ENCODE results near the gene SPAM1.

Gene SPAM1

GRCh38 chr7:123977081-123977480 lies 52.0 kb downstream of the SPAM1 start:
- no peak for TF ChIP-seq GATA2 (IDR thresholded peaks at IDR 0.05; ENCODE audit: low read depth, low read length)
- no peak for TF ChIP-seq GATA3 (IDR thresholded peaks at IDR 0.05; ENCODE audit: low read depth, low read length)

DNA sequence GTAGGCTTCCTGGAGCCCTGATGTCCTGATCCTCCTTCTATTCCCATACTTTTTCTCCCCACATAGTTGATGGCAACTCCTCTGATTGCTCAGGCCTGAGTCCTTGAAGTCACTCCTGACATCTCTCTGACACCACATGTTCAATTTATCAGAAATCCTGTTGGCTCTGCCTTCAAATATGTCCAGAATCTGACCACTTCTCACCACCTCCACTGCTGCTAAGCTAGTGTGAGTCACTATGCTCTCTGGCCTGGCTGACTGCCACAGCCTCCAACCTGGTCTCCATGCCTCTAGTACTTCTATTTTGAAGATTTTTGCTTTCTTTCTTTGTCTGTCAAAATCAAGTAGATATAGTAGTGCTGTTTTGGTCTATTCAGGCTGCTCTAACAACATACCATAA lies 54.8 kb downstream of the SPAM1 start:
- TF ChIP-seq GATA3 (IDR thresholded peaks at IDR 0.05; ENCODE audit: low read depth, low read length): no peak
- no peak for TF ChIP-seq GATA2 (IDR thresholded peaks at IDR 0.05; ENCODE audit: low read depth, low read length)

DNA sequence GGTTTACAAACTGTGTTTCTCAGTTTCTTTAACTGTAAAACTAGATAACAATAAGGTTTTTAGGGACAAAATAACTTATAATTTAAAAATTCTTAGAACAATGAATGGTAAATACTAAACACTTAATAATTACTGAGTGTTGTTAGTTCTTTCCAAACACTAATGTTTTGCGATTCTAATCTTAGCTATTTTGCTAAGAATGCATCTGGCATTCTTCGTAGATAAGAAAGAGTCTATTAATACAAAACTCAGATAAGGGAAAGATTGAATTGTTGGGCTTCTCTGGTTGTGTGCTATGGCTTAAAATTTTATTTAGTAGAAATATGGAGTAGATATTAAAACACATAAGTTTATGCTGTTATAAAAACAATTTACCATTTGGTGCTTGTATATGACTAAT lies 62.4 kb downstream of the SPAM1 start:
- TF ChIP-seq GATA3 (IDR thresholded peaks at IDR 0.05; ENCODE audit: low read depth, low read length) (peak; percentile 40; the same call in 1 of the 2 replicates), GATA2 (IDR thresholded peaks at IDR 0.05; ENCODE audit: low read depth, low read length) (no peak)

DNA sequence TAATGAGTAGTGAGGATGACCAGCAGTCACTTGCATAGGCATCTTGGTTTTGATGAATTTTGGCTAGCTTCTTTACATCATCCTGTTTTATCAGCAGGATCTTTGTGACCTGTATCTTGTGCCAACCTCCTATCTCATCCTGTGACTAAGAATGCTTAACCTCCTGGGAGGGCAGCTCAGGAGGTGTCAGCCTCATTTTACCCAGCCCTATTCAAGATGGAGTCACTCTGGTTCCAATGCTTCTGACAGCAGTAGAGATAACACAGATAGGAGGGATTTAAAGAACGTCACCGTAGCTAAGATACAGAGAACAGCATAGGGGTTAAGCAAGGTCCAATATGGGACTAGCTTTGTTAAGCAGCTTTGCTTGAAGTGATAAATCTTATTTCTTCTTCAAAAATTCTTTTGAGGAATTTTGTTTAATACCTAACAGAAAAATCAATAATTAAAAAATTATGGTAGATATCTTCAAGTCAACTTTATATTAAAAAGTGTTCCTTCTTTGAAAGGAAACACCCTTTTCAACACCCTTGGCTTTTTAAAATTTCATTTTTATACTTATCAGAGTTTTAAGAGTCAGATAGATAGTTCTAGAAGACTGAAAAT lies 68.0 kb downstream of the SPAM1 start:
- TF ChIP-seq GATA2 (IDR thresholded peaks at IDR 0.05; ENCODE audit: low read depth, low read length) (no peak), GATA3 (IDR thresholded peaks at IDR 0.05; ENCODE audit: low read depth, low read length) (no peak)

GRCh38 chr7:123993996-123994395 lies 69.0 kb downstream of the SPAM1 start:
- TF ChIP-seq GATA3 (IDR thresholded peaks at IDR 0.05; ENCODE audit: low read depth, low read length) (no peak), GATA2 (IDR thresholded peaks at IDR 0.05; ENCODE audit: low read depth, low read length) (no peak)

- TF ChIP-seq GATA3 (IDR thresholded peaks at IDR 0.05; ENCODE audit: low read depth, low read length) (no peak), GATA2 (IDR thresholded peaks at IDR 0.05; ENCODE audit: low read depth, low read length) (no peak)
Measured at GRCh38 chr7:123994449-123994848, 69.4 kb downstream of the SPAM1 start.

- TF ChIP-seq GATA2 (IDR thresholded peaks at IDR 0.05; ENCODE audit: low read depth, low read length) (no peak), GATA3 (IDR thresholded peaks at IDR 0.05; ENCODE audit: low read depth, low read length) (no peak)
Measured at GRCh38 chr7:123995617-123996326, 70.7 kb downstream of the SPAM1 start.

DNA sequence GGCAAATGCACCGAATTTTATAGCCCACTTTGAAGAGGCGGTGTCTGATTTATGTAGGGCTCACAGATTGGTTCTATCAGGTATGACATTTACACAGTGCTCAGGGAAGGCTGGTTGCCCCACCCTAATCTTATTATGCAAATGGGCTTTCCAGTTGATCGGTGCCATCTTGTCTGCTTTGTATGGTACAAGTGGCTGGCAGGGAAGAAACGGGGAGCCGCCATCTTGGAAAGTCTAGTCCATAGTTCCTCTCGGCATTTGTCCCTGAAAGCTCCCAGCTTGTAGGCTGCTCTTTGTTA lies 71.2 kb downstream of the SPAM1 start:
- TF ChIP-seq GATA2 (IDR thresholded peaks at IDR 0.05; ENCODE audit: low read depth, low read length) (no peak), GATA3 (IDR thresholded peaks at IDR 0.05; ENCODE audit: low read depth, low read length) (no peak)

- TF ChIP-seq GATA3 (IDR thresholded peaks at IDR 0.05; ENCODE audit: low read depth, low read length): no peak
- TF ChIP-seq GATA2 (IDR thresholded peaks at IDR 0.05; ENCODE audit: low read depth, low read length): no peak
Measured at GRCh38 chr7:123998921-123999320, 73.9 kb downstream of the SPAM1 start.

GRCh38 chr7:123999703-124000102 lies 74.7 kb downstream of the SPAM1 start:
- TF ChIP-seq GATA2 (IDR thresholded peaks at IDR 0.05; ENCODE audit: low read depth, low read length) (no peak), GATA3 (IDR thresholded peaks at IDR 0.05; ENCODE audit: low read depth, low read length) (no peak)

GRCh38 chr7:124009321-124009720 lies 84.3 kb downstream of the SPAM1 start:
- TF ChIP-seq GATA3 (IDR thresholded peaks at IDR 0.05; ENCODE audit: low read depth, low read length) (no peak), GATA2 (IDR thresholded peaks at IDR 0.05; ENCODE audit: low read depth, low read length) (no peak)

All from SH-SY5Y (cell line).